Hair follicular keratinocyte (primary cell): ENCODE data around the gene CLDN22. TPM values are rescaled to one million over a fixed set of nuclear protein-coding genes. Genes with fewer than 3 reads are reported as not detected.

Source experiments
- total RNA-seq: library from RNA; depleted of rRNA; stranded (reverse); fragments of >200 nt; gene quantifications from 2 replicates; pipeline ENCODE4 v1.2.3, GENCODE V29; 2015

CLDN22 gene
- total RNA-seq, result not detected in 2 replicates

GRCh38 chr4:183320211-183321059, at the start of gene CLDN22:
Gene CLDN22, minus strand, starts transcription at chr4:183320276. Its CDS starts 58 bp downstream, at chr4:183320218.

GRCh38 chr4:183322326-183322725, 2.2 kb upstream of the CLDN22 start, which contains the start of gene CLDN24:
Gene CLDN24, minus strand, starts transcription at chr4:183322426. Its CDS starts 0 bp downstream, at chr4:183322426.

Other genes starting within 250 kb of the CLDN22 start
- 13.0 and 14.4 TPM in 2 replicates for gene WWC2, start 221.0 kb downstream of the CLDN22 start, total RNA-seq
- gene CLDN24, start 2.1 kb upstream of the CLDN22 start, total RNA-seq, result not detected in 2 replicates
- gene CDKN2AIP, start 124.4 kb upstream of the CLDN22 start, total RNA-seq, result 11.2 and 14.0 TPM in 2 replicates
- 13.9 and 17.5 TPM in 2 replicates for gene ING2, start 184.8 kb upstream of the CLDN22 start, total RNA-seq